Measurements from ENCODE around the gene PI4KB. TPM values are rescaled to one million over a fixed set of nuclear protein-coding genes. Genes with fewer than 3 reads are reported as not detected.

The PI4KB gene
- total RNA-seq, 1 donor from 2014 or later = 52.0 TPM

DNA sequence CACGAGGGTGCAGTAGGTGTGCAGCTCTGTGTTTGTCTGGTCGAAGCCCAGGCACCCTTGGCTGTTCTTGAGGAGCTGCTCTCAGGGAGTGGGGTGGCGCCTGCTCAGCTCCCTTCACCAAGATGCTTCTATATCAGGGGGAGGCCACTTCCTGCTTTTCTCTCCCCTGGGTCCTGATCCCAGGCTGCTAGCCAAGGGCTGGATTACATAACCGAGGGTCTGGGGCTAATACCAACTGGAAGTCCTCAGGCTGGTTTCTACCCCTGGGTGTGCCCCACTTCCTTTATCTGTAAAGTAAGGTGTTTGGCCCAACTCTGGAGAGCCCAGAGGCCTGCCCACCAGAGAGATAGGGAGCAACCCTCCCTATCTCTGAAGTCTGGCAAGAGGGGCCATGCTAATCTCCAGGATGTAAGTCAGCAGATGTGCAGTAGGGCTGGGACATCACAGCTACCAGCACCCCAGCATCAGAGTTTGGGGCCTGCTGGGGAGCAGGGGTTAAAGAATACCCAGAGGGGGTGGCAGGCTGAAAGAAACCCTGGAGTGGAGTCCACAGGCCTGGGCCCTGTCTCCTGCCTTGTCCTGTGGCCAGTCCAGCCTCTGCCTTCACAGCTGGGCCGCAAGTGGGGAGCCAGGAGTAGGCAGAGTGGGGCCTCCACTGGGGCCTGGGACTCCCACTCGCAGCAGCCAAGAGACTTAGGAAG, 43.1 kb upstream of the PI4KB start:
- H3K36me3 Mint-ChIP-seq (ENCODE audit: low read depth) = no peaks in the 10 kb centered on the region
- TF ChIP-seq CTCF (conservative IDR thresholded peaks at IDR 0.05) = no peak
- no peaks in the 10 kb centered on the region for H3K27me3 Mint-ChIP-seq (ENCODE audit: low read depth)
- no peaks in the 10 kb centered on the region for H3K9me3 Mint-ChIP-seq
- no peak overlapping the region for H3K4me3 Mint-ChIP-seq
- DNase-seq (ENCODE audit: low read depth, low spot score) = no peak
- no peak overlapping the region for H3K27ac Mint-ChIP-seq (ENCODE audit: unreplicated experiment)
- peaks cover 29% of the 10 kb centered on the region for H3K4me1 Mint-ChIP-seq

GRCh38 chr1:151369621-151370048, 42.4 kb upstream of the PI4KB start:
- no peak for TF ChIP-seq CTCF (conservative IDR thresholded peaks at IDR 0.05)
- peaks cover 29% of the 10 kb centered on the region for H3K4me1 Mint-ChIP-seq
- H3K9me3 Mint-ChIP-seq = no peaks in the 10 kb centered on the region
- H3K27me3 Mint-ChIP-seq (ENCODE audit: low read depth) = no peaks in the 10 kb centered on the region
- H3K36me3 Mint-ChIP-seq (ENCODE audit: low read depth) = no peaks in the 10 kb centered on the region
- no peak overlapping the region for H3K27ac Mint-ChIP-seq (ENCODE audit: unreplicated experiment)
- H3K4me3 Mint-ChIP-seq = no peak overlapping the region
- DNase-seq (ENCODE audit: low read depth, low spot score) = no peak

GRCh38 chr1:151369302-151369610, 42.0 kb upstream of the PI4KB start:
- DNase-seq (ENCODE audit: low read depth, low spot score) = no peak
- Mint-ChIP-seq H3K36me3 (ENCODE audit: low read depth) (peaks cover 1% of the 10 kb centered on the region), H3K27me3 (ENCODE audit: low read depth) (no peaks in the 10 kb centered on the region), H3K4me1 (peaks cover 29% of the 10 kb centered on the region), H3K27ac (ENCODE audit: unreplicated experiment) (no peak overlapping the region), H3K9me3 (peaks cover under 1% of the 10 kb centered on the region), H3K4me3 (no peak overlapping the region)
- no peak for TF ChIP-seq CTCF (conservative IDR thresholded peaks at IDR 0.05)

- Mint-ChIP-seq H3K4me1 (peaks cover 23% of the 10 kb centered on the region), H3K9me3 (peaks cover 6% of the 10 kb centered on the region)
- no peak for TF ChIP-seq CTCF (conservative IDR thresholded peaks at IDR 0.05)
Observed at GRCh38 chr1:151368393-151369301, 41.4 kb upstream of the PI4KB start.

DNA sequence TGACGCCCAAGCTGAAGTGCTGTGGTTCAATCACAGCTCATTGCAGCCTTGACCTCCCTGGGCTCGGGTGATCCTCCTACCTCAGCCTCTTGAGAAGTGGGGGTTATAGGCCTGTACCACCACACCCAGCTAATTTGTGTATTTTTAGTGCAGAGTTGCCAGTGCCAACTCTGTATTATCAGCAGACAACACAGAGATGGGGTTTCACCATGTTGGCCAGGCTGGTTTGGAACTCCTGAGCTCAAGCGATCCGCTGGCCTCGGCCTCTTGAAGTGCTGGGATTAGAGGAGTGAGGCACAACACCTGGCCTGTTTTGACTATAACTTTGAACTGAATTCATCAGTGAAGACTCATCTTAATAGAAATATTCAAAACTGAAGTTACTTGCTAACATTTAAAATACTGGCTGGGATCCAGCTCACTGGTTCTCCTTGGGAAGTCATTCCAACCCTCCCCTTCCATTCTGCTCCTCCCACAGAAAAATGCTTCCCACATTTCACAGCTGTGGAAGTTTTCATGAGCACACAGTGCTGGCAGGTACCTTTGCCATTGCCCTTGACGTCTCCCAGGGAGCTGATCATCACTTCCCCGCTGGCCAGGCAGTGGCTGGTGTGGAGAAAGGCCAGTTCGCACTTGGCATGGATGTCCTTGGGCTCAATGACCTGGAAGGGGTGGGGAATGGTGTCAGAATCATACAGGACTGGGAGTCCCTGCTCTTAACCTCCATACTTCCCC, 40.6 kb upstream of the PI4KB start:
- peaks cover 13% of the 10 kb centered on the region for H3K9me3 Mint-ChIP-seq
- DNase-seq (ENCODE audit: low read depth, low spot score) = no peak
- no peak for TF ChIP-seq CTCF (conservative IDR thresholded peaks at IDR 0.05)
- no peak overlapping the region for H3K27ac Mint-ChIP-seq (ENCODE audit: unreplicated experiment)
- peaks cover 14% of the 10 kb centered on the region for H3K4me1 Mint-ChIP-seq
- peaks cover 16% of the 10 kb centered on the region for H3K36me3 Mint-ChIP-seq (ENCODE audit: low read depth)
- H3K4me3 Mint-ChIP-seq = no peak overlapping the region
- no peaks in the 10 kb centered on the region for H3K27me3 Mint-ChIP-seq (ENCODE audit: low read depth)

More at GRCh38 chr1:151368393-151369301, 41.4 kb upstream of the PI4KB start:
- Mint-ChIP-seq H3K36me3 (ENCODE audit: low read depth) (peaks cover 7% of the 10 kb centered on the region), H3K27me3 (ENCODE audit: low read depth) (no peaks in the 10 kb centered on the region), H3K27ac (ENCODE audit: unreplicated experiment) (no peak overlapping the region), H3K4me3 (no peak overlapping the region)
- DNase-seq (ENCODE audit: low read depth, low spot score) = no peak

Measured in neural crest cell (in vitro differentiated cells).